ACHN (cell line): ENCODE data around the gene FUT3.
"Not testable (repeated sequence)": the region's sequence is repeated elsewhere in the genome, so short reads cannot be mapped to it uniquely, and the experiment has no call there.

Experiments
- DNase-seq: peaks from one replicate; pipeline ENCODE4 v3.0.0-alpha.2; 2015
- in situ Hi-C: cut with HindIII; loops from 2 replicates; pipeline ENCODE4 v1.10.0; 2017; ENCODE audit warnings: low sequenced_read_pairs, low pct_ligation_motif_present, low pct_unique_long_range_greater_than_20kb

FUT3 gene

DNA sequence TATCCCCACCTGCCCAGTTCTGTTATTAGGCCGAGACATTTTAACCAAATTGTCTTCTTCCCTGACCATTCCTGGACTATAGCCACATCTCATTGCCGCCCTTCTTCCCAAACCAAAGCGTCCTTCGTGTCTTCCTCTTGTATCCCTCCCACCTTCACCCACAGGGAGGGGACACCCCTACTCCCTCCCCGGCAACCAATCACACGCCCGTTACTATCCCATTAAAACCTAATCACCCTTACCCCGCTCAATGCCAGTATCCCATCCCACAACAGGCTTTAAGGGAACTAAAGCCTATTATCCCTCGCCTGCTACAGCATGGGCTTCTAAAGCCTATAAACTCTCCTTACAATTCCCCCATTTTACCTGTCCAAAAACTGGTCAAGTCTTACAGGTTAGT lies 3.9 kb upstream of the FUT3 start:
- DNase-seq, in situ Hi-C loops: not testable (repeated sequence)

DNA sequence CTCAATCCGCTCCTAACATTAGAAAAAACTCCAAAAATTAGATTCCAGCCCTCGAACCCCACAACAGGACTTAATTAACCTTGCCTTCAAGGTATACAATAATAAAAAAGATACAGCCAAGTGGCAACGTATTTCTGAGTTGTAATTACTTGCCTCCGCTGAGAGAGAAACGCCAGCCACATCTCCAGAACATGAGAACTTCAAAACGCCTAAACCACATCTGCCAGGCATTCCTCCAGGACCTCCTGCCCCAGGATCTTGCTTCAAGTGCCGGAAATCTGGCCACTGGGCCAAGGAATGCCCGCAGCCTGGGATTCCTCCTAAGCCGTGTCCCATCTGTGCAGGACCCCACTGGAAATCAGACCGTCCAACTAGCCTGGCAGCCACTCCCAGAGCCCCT lies 2.9 kb upstream of the FUT3 start:
- in situ Hi-C loops, DNase-seq: not testable (repeated sequence)

- DNase-seq: peak; percentile 47
- in situ Hi-C loops: no loop called here
Observed at GRCh38 chr19:5850743-5851293, 431 bp downstream of the FUT3 start.

- DNase-seq: no peak
- in situ Hi-C loops: no loop called here
Observed at GRCh38 chr19:5850189-5850588, 1.1 kb downstream of the FUT3 start.

DNA sequence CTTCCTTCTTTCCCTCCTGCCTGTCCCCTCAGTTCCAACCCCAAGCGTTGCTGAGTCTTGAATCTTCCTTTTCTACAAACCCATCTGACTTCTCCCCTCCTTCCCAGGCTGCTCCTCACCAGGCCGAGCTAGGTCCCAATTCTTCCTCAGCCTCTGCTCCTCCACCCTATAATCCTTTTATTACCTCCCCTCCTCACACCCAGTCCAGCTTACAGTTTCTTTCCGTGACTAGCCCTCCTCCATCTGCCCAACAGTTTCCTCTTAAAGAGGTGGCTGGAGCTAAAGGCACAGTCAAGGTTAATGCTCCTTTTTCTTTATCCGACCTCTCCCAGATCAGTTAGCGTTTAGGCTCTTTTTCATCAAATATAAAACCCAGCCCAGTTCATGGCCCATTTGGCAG lies 2.6 kb downstream of the FUT3 start:
- DNase-seq, in situ Hi-C loops: not testable (repeated sequence)

DNA sequence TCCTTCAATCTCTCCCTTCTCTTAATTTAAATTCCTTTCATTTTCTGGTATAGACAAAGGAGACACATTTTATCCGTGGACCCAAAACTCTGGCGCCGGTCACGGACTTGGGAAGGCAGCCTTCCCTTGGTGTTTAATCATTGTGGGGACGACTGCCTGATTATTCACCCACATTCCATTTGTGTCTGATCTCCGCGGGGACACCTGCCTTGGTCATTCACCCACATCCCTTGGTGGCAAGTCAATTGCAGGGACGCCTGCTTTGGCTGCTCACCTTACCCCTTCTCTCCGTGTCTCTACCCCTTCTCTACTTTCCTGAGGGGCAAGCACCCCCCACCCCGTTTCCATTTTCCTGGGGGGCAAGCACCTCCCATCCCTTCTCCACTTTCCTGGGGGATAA lies 3.4 kb downstream of the FUT3 start:
- DNase-seq, in situ Hi-C loops: not testable (repeated sequence)

DNA sequence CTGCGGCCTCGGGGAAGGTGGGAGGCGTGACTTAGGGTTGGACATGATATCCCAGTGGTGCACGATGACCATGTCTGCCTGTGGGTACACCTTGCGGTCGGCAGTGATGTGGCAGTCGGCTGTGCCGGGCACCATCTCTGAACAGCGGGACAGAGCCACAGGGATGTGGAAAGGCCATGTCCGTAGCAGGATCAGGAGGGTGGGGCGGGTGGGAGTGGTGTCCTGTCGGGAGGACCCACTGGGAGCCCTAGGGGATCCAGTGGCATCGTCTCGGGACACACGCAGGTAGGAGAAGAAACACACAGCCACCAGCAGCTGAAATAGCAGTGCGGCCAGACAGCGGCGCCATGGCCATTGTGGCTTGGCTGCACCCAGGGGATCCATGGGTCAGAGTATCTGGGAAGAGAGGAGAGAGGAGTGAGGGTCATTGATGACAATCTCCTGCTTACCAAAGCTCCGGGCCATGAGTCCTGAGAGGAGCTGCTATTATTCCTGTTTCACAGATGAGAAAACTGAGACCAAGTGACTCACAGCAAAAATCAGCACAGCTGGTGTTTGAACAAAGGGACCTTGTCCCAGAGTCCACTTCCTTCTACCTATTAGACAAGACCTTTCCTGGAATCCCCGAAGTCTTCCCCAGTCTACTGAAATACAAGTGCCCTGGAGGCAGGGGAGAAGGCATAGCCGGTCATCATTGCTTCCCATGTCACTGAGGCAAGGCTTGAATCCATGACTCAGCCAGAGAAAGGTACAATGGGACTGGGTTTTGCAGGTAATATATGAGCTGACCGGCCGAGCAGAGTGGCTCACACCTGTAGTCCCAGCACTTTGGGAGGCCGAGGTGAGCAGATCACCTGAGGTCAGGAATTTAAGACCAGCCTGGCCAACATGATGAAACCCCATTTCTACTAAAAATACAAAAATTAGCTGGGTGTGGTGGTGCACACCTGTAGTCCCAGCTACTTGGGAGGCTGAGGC lies 6.5 kb downstream of the FUT3 start:
- in situ Hi-C loops: no loop called here
- no peak for DNase-seq

DNA sequence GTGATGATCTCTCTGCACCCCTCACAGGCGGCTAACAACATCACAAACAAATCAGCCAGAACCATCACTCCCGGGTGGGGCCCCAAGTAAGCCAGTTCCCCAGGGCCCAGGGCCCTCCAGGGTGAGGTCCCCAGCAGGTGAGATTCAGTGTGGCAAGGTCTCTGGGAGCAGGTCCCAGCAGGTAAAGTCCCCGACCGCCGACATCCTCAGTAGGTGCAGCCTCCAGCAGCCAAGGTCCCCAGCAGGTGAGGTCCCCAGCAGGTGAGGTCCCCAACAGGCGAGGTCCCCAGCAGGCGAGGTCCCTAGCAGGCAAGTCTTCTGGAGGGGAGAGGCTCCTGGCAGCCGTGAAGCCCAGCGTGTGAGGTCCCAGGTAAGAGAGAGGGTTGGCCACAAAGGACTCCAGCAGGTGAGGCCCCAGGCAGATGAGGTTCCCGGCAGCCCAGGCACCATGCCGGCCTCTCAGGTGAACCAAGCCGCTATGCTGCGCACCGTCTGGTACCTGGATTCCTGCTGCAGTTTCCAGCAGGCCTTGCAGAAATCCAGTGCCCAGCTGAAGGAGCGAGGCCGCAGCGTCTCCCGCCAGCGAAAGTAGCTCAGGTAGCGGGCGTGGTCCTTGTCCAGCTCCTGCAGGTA lies 7.8 kb downstream of the FUT3 start:
- in situ Hi-C loops: no loop called here
- no peak for DNase-seq

- in situ Hi-C loops, DNase-seq: not testable (repeated sequence)
Observed at GRCh38 chr19:5841735-5842111, 9.5 kb downstream of the FUT3 start.

GRCh38 chr19:5839065-5840017 lies 11.9 kb downstream of the FUT3 start, which contains the start of gene FUT6:
TSS of gene FUT6 (minus strand) at chr19:5839702. CDS start at chr19:5832567, 7,135 bp downstream.
- no peak for DNase-seq
- in situ Hi-C loops: no loop called here

- in situ Hi-C loops: no loop called here
- DNase-seq: no peak
Observed at GRCh38 chr19:5838353-5839064, 12.7 kb downstream of the FUT3 start.

DNA sequence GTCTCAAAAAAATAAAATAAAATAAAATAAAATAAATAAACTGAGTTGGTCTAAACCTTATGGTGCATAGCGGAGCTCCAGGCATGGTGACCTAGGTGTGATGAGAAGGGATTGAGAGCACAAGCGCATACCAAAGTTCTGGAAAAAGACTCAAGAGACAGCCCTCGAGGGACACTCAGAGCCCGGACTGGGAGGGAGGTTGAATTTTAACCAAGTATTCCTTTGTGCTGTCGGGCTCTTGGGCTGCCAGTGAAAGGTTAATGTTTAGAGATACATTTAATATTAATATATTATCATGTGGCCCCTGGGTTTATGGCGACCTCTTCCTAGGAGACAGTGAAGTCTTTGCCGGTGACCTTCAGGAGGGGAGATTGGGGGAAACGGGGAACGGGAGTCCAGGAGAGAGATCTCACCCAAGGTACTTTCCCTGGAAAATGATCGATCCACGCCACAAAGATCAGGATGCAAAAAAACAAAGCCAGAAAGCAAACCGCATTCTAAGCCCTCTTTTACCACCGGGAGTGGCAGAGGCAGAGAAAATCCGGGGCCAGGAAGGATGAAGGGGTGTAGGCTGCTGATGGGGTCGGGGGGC lies 13.4 kb downstream of the FUT3 start:
- in situ Hi-C loops: no loop called here
- peak; percentile 39 for DNase-seq

GRCh38 chr19:5832527-5833216 lies 18.6 kb downstream of the FUT3 start:
- in situ Hi-C loops: no loop called here
- DNase-seq: no peak

DNA sequence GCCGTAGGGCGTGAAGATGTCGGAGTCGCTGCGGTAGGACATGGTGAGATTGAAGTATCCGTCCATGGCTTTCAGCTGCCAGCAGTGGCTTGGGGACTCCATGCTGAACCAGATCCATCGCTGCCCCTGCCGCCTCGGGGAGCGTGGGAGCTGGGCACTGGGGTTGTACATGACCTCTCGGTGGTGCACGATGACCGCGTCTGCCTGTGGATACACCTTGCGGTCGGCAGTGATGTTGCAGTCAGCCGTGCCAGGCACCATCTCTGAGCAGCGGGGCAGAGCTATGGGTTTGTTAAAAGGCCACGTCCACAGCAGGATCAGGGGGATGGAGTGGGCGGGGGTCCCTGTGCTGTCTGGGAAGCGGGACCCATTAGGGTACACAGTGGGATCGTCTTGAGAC lies 19.2 kb downstream of the FUT3 start:
- DNase-seq: no peak
- in situ Hi-C loops: no loop called here

DNA sequence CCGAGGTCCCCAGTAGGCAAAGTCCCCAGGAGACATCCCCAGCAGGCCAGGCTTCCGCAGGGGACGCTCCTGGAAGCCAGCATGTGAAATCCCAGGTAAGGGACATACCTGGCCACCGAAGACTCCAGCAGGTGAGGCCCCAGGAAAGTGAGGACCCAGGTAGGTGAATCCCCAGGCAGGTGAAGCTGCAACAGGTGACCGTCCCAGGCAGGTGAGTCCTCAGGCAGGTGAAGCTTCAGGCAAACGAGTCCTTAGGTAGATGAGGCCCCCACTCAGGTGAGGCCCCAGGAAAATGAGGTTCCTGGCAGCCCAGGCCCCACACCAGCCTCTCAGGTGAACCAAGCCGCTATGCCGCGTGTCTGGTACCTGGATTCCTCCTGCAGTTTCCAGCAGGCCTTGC lies 20.1 kb downstream of the FUT3 start:
- in situ Hi-C loops: no loop called here
- DNase-seq: no peak

- in situ Hi-C loops: no loop called here
Observed at GRCh38 chr19:5829567-5830310, 21.5 kb downstream of the FUT3 start.

More at GRCh38 chr19:5829567-5830310, 21.5 kb downstream of the FUT3 start:
- DNase-seq: no peak
